GM18508 (cell line): ENCODE data around the gene CFAP99.
"Not testable (repeated sequence)": the region's sequence is repeated elsewhere in the genome, so short reads cannot be mapped to it uniquely, and the experiment has no call there.

Source experiments
- ATAC-seq: cut with Tn5 transposase; IDR thresholded peaks from one replicate; pipeline ENCODE4 v1.9.1; 2021; ENCODE audit warnings: moderate number of reproducible peaks; ENCODE audit not compliant: insufficient read depth, unreplicated experiment

Gene CFAP99

GRCh38 chr4:2427383-2428334 lies 8.9 kb downstream of the CFAP99 start:
- no peak for ATAC-seq

GRCh38 chr4:2428496-2429213 lies 9.9 kb downstream of the CFAP99 start:
- ATAC-seq, result no peak

- ATAC-seq, result not testable (repeated sequence)
These were observed 11.4 kb downstream of the CFAP99 start for GRCh38 chr4:2429945-2430757.

- no peak for ATAC-seq
These were observed 13.2 kb downstream of the CFAP99 start for GRCh38 chr4:2432004-2432403.

- ATAC-seq, result no peak
These were observed 14.3 kb downstream of the CFAP99 start for GRCh38 chr4:2432991-2433530.

GRCh38 chr4:2433609-2434350 lies 15.0 kb downstream of the CFAP99 start:
- no peak for ATAC-seq

GRCh38 chr4:2434420-2434819 lies 15.7 kb downstream of the CFAP99 start:
- no peak for ATAC-seq

- ATAC-seq, result no peak
These were observed 17.5 kb downstream of the CFAP99 start for GRCh38 chr4:2436301-2436700.

GRCh38 chr4:2436761-2437474 lies 18.2 kb downstream of the CFAP99 start:
- ATAC-seq, result no peak

- ATAC-seq, result no peak
These were observed 18.9 kb downstream of the CFAP99 start for GRCh38 chr4:2437475-2438215.

GRCh38 chr4:2438822-2439718 lies 20.3 kb downstream of the CFAP99 start:
- ATAC-seq, result no peak

GRCh38 chr4:2441393-2442174 lies 22.8 kb downstream of the CFAP99 start:
- peak; percentile 72 for ATAC-seq

GRCh38 chr4:2442175-2442993 lies 23.6 kb downstream of the CFAP99 start:
- no peak for ATAC-seq

- ATAC-seq, result no peak
These were observed 24.4 kb downstream of the CFAP99 start for GRCh38 chr4:2443061-2443730.
